ENCODE results near the gene ZNF302. TPM values are rescaled to one million over a fixed set of nuclear protein-coding genes. Genes with fewer than 3 reads are reported as not detected.

The ZNF302 gene
- polyA plus RNA-seq, 1 of the 3 experiments (the other 2 are of a cell fraction): 14.3 TPM

GRCh38 chr19:34651747-34652146, 25.7 kb upstream of the ZNF302 start:
- Histone ChIP-seq H2AFZ (ENCODE audit: low read depth) (no peak overlapping the region), H3F3A (replicated peaks; ENCODE audit: insufficient read depth) (no peaks in the 10 kb centered on the region), H3K4me2 (no peak overlapping the region), H3K9me2 (no peaks in the 10 kb centered on the region), H3K36me3 (replicated peaks in 1 of 2; ENCODE audit: control insufficient read depth in 1 of 2, insufficient read depth in 2 of 2, low read length in 1 of 2) (no peaks in the 10 kb centered on the region), H3K9ac (no peak overlapping the region), H3K79me2 (ENCODE audit: insufficient read depth) (no peaks in the 10 kb centered on the region), H4K20me1 (ENCODE audit: insufficient read depth) (no peaks in the 10 kb centered on the region), H3K4me3 (ENCODE audit: low read depth in 2 of 2, low read length in 1 of 2) (no peak overlapping the region), H3K27me3 (ENCODE audit: insufficient read depth) (no peaks in the 10 kb centered on the region), H3K4me1 (ENCODE audit: control insufficient read depth in 1 of 2, insufficient read depth in 2 of 2, low read depth in 1 of 2, low read length in 1 of 2) (peaks cover 0 to 12% of the 10 kb centered on the region in 2 experiments; a peak in 1 of 4 replicates), H3K27ac (ENCODE audit: low read depth in 2 of 2, low read length in 1 of 2) (no peak overlapping the region), H3K9me3 (peaks cover 9% of the 10 kb centered on the region)
- DNase-seq: no peak
- WGBS (ENCODE audit: low lambda C conversion rate): 39% methylated on average over 2 of the region's 2 CpGs
- TF ChIP-seq EZH2phosphoT487 (IDR thresholded peaks at IDR 0.05; ENCODE audit: borderline replicate concordance, low read depth) (no peak), NFIC (IDR thresholded peaks at IDR 0.05; ENCODE audit: borderline replicate concordance) (no peak), TAF1 (IDR thresholded peaks at IDR 0.05; ENCODE audit: borderline replicate concordance, low read depth, low read length) (no peak), EP300 (IDR thresholded peaks at IDR 0.05; ENCODE audit: borderline replicate concordance in 1 of 2, low read depth in 1 of 2, low read length in 1 of 2) (no peak), CHD2 (IDR thresholded peaks at IDR 0.05; ENCODE audit: low read length, partially characterized antibody) (no peak), FOSL2 (IDR thresholded peaks at IDR 0.05; ENCODE audit: borderline replicate concordance, low read depth) (no peak), GATA2 (CRISPR knock-in tag; IDR thresholded peaks at IDR 0.05) (no peak), TEAD4 (IDR thresholded peaks at IDR 0.05; ENCODE audit: borderline replicate concordance, insufficient read depth) (no peak), IRF3 (IDR thresholded peaks at IDR 0.05; ENCODE audit: low read depth, low read length) (no peak), FOXM1 (IDR thresholded peaks at IDR 0.05; ENCODE audit: low read depth) (no peak), PBX3 (IDR thresholded peaks at IDR 0.05) (no peak)
- TF ChIP-seq, protein P1, sequence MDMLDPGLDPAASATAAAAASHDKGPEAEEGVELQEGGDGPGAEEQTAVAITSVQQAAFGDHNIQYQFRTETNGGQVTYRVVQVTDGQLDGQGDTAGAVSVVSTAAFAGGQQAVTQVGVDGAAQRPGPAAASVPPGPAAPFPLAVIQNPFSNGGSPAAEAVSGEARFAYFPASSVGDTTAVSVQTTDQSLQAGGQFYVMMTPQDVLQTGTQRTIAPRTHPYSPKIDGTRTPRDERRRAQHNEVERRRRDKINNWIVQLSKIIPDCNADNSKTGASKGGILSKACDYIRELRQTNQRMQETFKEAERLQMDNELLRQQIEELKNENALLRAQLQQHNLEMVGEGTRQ (IDR thresholded peaks at IDR 0.05; ENCODE audit: borderline replicate concordance, low read depth, low read length): no peak
- CTCF ChIA-PET: interaction anchor here (0.6 to 1.3 kb wide), 2 partner anchors 12 to 403 kb away, joined by 3 to 7 read pairs; no protein-coding TSS in a partner anchor
- POLR2A ChIA-PET: no interaction called here

DNA sequence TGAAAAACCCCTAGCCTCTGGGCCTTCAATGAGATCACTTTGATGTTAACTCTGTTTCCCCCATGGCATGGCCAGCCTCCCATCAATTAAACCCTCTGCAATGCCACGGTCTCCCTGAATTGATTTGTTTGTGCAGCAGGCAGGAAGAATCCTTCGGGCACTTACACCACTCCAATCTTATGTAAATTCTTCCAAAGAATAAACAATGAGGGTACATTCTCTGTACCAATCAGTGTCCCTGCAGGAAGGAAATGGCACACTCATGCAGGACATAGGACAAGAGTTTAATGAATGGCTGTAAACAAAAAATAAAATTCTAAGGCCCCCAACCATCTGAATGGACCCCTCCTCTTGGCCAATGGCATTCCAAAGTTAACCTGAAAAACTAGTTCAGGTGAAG, 22.7 kb upstream of the ZNF302 start:
- Histone ChIP-seq H3K27ac (ENCODE audit: low read depth in 2 of 2, low read length in 1 of 2) (no peak overlapping the region), H3K9me2 (no peaks in the 10 kb centered on the region), H3K79me2 (ENCODE audit: insufficient read depth) (no peaks in the 10 kb centered on the region), H3F3A (replicated peaks; ENCODE audit: insufficient read depth) (no peaks in the 10 kb centered on the region), H3K9ac (no peak overlapping the region), H3K36me3 (replicated peaks in 1 of 2; ENCODE audit: control insufficient read depth in 1 of 2, insufficient read depth in 2 of 2, low read length in 1 of 2) (no peaks in the 10 kb centered on the region), H3K4me2 (no peak overlapping the region), H3K4me3 (ENCODE audit: low read depth in 2 of 2, low read length in 1 of 2) (no peak overlapping the region), H4K20me1 (ENCODE audit: insufficient read depth) (no peaks in the 10 kb centered on the region), H3K27me3 (ENCODE audit: insufficient read depth) (no peaks in the 10 kb centered on the region), H3K4me1 (ENCODE audit: control insufficient read depth in 1 of 2, insufficient read depth in 2 of 2, low read depth in 1 of 2, low read length in 1 of 2) (no peaks in the 10 kb centered on the region), H3K9me3 (peaks cover 9% of the 10 kb centered on the region), H2AFZ (ENCODE audit: low read depth) (no peak overlapping the region)
- 0% methylated on average over 2 of the region's 2 CpGs for WGBS (ENCODE audit: low lambda C conversion rate)
- no peak for DNase-seq
- POLR2A ChIA-PET: no interaction called here
- no peak for TF ChIP-seq GATA2 (CRISPR knock-in tag; IDR thresholded peaks at IDR 0.05)
- no peak for TF ChIP-seq RFX5 (IDR thresholded peaks at IDR 0.05; ENCODE audit: low read length)
- TF ChIP-seq, protein P1 (IDR thresholded peaks at IDR 0.05; ENCODE audit: borderline replicate concordance, low read depth, low read length): no peak
- TF ChIP-seq MEF2A (IDR thresholded peaks at IDR 0.05; ENCODE audit: borderline replicate concordance, low read depth): no peak
- no peak for TF ChIP-seq TAF1 (IDR thresholded peaks at IDR 0.05; ENCODE audit: borderline replicate concordance, low read depth, low read length)
- TF ChIP-seq JUND (IDR thresholded peaks at IDR 0.05): no peak
- TF ChIP-seq MXI1 (IDR thresholded peaks at IDR 0.05; ENCODE audit: low read depth, low read length): no peak
- TF ChIP-seq TEAD4 (IDR thresholded peaks at IDR 0.05; ENCODE audit: borderline replicate concordance, insufficient read depth): no peak
- no peak for TF ChIP-seq PBX3 (IDR thresholded peaks at IDR 0.05)
- no peak for TF ChIP-seq NRF1 (IDR thresholded peaks at IDR 0.05; ENCODE audit: low read depth, low read length)
- no peak for TF ChIP-seq POLR2AphosphoS5 (IDR thresholded peaks at IDR 0.05; ENCODE audit: low read depth, low read length)
- TF ChIP-seq GABPA (IDR thresholded peaks at IDR 0.05; ENCODE audit: low read depth): no peak
- CTCF ChIA-PET: interaction anchor here (1.0 to 2.3 kb wide), 3 partner anchors 9 to 57 kb away, joined by 5 to 10 read pairs (median 6); no protein-coding TSS in a partner anchor
